ENCODE results near the gene PDCL3. TPM values are rescaled to one million over a fixed set of nuclear protein-coding genes. Genes with fewer than 3 reads are reported as not detected.

PDCL3 gene
- total RNA-seq, 1 experiment from 2014 or later = 22.1 TPM

GRCh38 chr2:100615471-100615870 lies 52.7 kb downstream of the PDCL3 start:
- ChIA-PET POLR2A (no interaction called here), CTCF (interaction anchor here (1.0 kb wide), 2 partner anchors 9 to 21 kb away, joined by 3 read pairs; no protein-coding TSS in a partner anchor)
- Mint-ChIP-seq H3K4me3 (no peak overlapping the region), H3K27me3 (ENCODE audit: low read depth) (no peaks in the 10 kb centered on the region; the same call in 1 of the 2 replicates), H3K36me3 (no peaks in the 10 kb centered on the region), H3K9me3 (peaks cover 14% of the 10 kb centered on the region), H3K27ac (no peak overlapping the region), H3K4me1 (no peaks in the 10 kb centered on the region)
- DNase-seq (ENCODE audit: low spot score) = no peak
- TF ChIP-seq ZNF232 (CRISPR knock-in tag; IDR thresholded peaks at IDR 0.05) (no peak), ZNF425 (CRISPR knock-in tag; conservative IDR thresholded peaks at IDR 0.05) (no peak), AFF4 (CRISPR knock-in tag; IDR thresholded peaks at IDR 0.05; ENCODE audit: borderline replicate concordance) (no peak), CDX4 (CRISPR knock-in tag; IDR thresholded peaks at IDR 0.05; ENCODE audit: borderline replicate concordance) (no peak)
- ATAC-seq = no peak

- no peaks in the 10 kb centered on the region for H3K36me3 Mint-ChIP-seq
- CTCF ChIA-PET = interaction anchor here (1.0 kb wide), 2 partner anchors 9 to 21 kb away, joined by 3 read pairs; no protein-coding TSS in a partner anchor
- ATAC-seq (no peak), DNase-seq (ENCODE audit: low spot score) (no peak)
- POLR2A ChIA-PET = no interaction called here
- H3K4me3 Mint-ChIP-seq = no peak overlapping the region
- H3K4me1 Mint-ChIP-seq = no peaks in the 10 kb centered on the region
- H3K27ac Mint-ChIP-seq = no peak overlapping the region
- no peaks in the 10 kb centered on the region; the same call in 1 of the 2 replicates for H3K27me3 Mint-ChIP-seq (ENCODE audit: low read depth)
- TF ChIP-seq NFE2L1 (CRISPR knock-in tag; IDR thresholded peaks at IDR 0.05) (no peak), TEAD1 (CRISPR knock-in tag; IDR thresholded peaks at IDR 0.05) (no peak), ZNF425 (CRISPR knock-in tag; conservative IDR thresholded peaks at IDR 0.05) (no peak), RORB (CRISPR knock-in tag; IDR thresholded peaks at IDR 0.05) (no peak), CREB1 (CRISPR knock-in tag; IDR thresholded peaks at IDR 0.05) (no peak), FOXP4 (CRISPR knock-in tag; IDR thresholded peaks at IDR 0.05) (no peak), USF1 (CRISPR knock-in tag; IDR thresholded peaks at IDR 0.05) (no peak)
- peaks cover 18% of the 10 kb centered on the region for H3K9me3 Mint-ChIP-seq
These were observed 53.1 kb downstream of the PDCL3 start for GRCh38 chr2:100615886-100616285.
